GM19452 (cell line): ENCODE results near the gene PPP2R5B.

ENCODE experiments used
- ATAC-seq: cut with Tn5 transposase; IDR thresholded peaks from one replicate; pipeline ENCODE4 v1.9.1; 2021; ENCODE audit not compliant: unreplicated experiment

The PPP2R5B gene

GRCh38 chr11:64923944-64924909 is at the start of gene PPP2R5B:
TSS of gene PPP2R5B (plus strand) at chr11:64924689. CDS start at chr11:64925735, 1,046 bp downstream.
- ATAC-seq, result peak; percentile 79

- ATAC-seq, result no peak
Measured at GRCh38 chr11:64875369-64876228, 48.9 kb upstream of the PPP2R5B start.

GRCh38 chr11:64876229-64876750 is 48.2 kb upstream of the PPP2R5B start:
- ATAC-seq, result no peak

- no peak for ATAC-seq
Measured at GRCh38 chr11:64876835-64877341, 47.6 kb upstream of the PPP2R5B start.

- no peak for ATAC-seq
Measured at GRCh38 chr11:64877390-64878222, 46.9 kb upstream of the PPP2R5B start.

GRCh38 chr11:64878223-64878493 is 46.3 kb upstream of the PPP2R5B start:
- no peak for ATAC-seq

- peak; percentile 66 for ATAC-seq
Measured at GRCh38 chr11:64878494-64879243, 45.8 kb upstream of the PPP2R5B start, which contains the start of gene EHD1. TSS of gene EHD1 (minus strand) at chr11:64878621. CDS start at chr11:64878464, 157 bp downstream.

GRCh38 chr11:64879244-64879900 is 45.1 kb upstream of the PPP2R5B start:
- no peak for ATAC-seq

GRCh38 chr11:64880240-64881001 is 44.1 kb upstream of the PPP2R5B start:
- ATAC-seq, result no peak

GRCh38 chr11:64881476-64881875 is 43.0 kb upstream of the PPP2R5B start:
- no peak for ATAC-seq

- ATAC-seq, result no peak
Measured at GRCh38 chr11:64882243-64882642, 42.2 kb upstream of the PPP2R5B start.

- no peak for ATAC-seq
Measured at GRCh38 chr11:64883575-64883974, 40.9 kb upstream of the PPP2R5B start.

GRCh38 chr11:64884019-64884418 is 40.5 kb upstream of the PPP2R5B start:
- no peak for ATAC-seq

GRCh38 chr11:64885367-64886286 is 38.9 kb upstream of the PPP2R5B start:
- no peak for ATAC-seq

- ATAC-seq, result no peak
Measured at GRCh38 chr11:64887234-64887756, 37.2 kb upstream of the PPP2R5B start.

- peak; percentile 66 for ATAC-seq
Measured at GRCh38 chr11:64887757-64888405, 36.6 kb upstream of the PPP2R5B start.

- no peak for ATAC-seq
Measured at GRCh38 chr11:64888406-64888728, 36.1 kb upstream of the PPP2R5B start.
